ENCODE results near the gene PRSS21. TPM values are rescaled to one million over a fixed set of nuclear protein-coding genes. Genes with fewer than 3 reads are reported as not detected.
A peak's percentile ranks its signal among the peaks of the same experiment; 100 is the strongest.

Gene PRSS21
- total RNA-seq, 1 experiment from 2014 or later = 1.5 TPM

- no peak for TF ChIP-seq ATF1 (CRISPR knock-in tag; IDR thresholded peaks at IDR 0.05)
- TF ChIP-seq IRF1 (CRISPR knock-in tag; IDR thresholded peaks at IDR 0.05) = no peak
- no peak for TF ChIP-seq NR1H2 (CRISPR knock-in tag; IDR thresholded peaks at IDR 0.05)
Observed at GRCh38 chr16:2783581-2784357, 33.3 kb upstream of the PRSS21 start (continued).

- H3K4me1 Mint-ChIP-seq = peaks cover 8% of the 10 kb centered on the region
- peaks cover 35% of the 10 kb centered on the region for H3K27me3 Mint-ChIP-seq (ENCODE audit: low read depth)
- no peak for TF ChIP-seq ESRRA (CRISPR knock-in tag; IDR thresholded peaks at IDR 0.05; ENCODE audit: borderline replicate concordance)
- TF ChIP-seq PRDM15 (CRISPR knock-in tag; IDR thresholded peaks at IDR 0.05) = no peak
- no peak for TF ChIP-seq NR1H2 (CRISPR knock-in tag; IDR thresholded peaks at IDR 0.05)
- no peak for TF ChIP-seq ZNF317 (CRISPR knock-in tag; IDR thresholded peaks at IDR 0.05; ENCODE audit: borderline replicate concordance, low read depth)
- no peak for TF ChIP-seq ZNF512 (CRISPR knock-in tag; IDR thresholded peaks at IDR 0.05; ENCODE audit: borderline replicate concordance)
- TF ChIP-seq CTCF (IDR thresholded peaks at IDR 0.05) = no peak
- TF ChIP-seq CDX4 (CRISPR knock-in tag; IDR thresholded peaks at IDR 0.05; ENCODE audit: borderline replicate concordance) = no peak
- TF ChIP-seq ZNF425 (CRISPR knock-in tag; conservative IDR thresholded peaks at IDR 0.05) = no peak
- TF ChIP-seq TP53 (CRISPR knock-in tag; IDR thresholded peaks at IDR 0.05) = no peak
- POLR2A ChIA-PET = no interaction called here
- ATAC-seq (peak; percentile 12; the same call in 1 of the 2 replicates), DNase-seq (ENCODE audit: low spot score) (no peak)
- no peak overlapping the region for H3K27ac Mint-ChIP-seq
- H3K36me3 Mint-ChIP-seq = no peaks in the 10 kb centered on the region
- CTCF ChIA-PET = interaction anchor here (0.9 to 2.7 kb wide), 5 partner anchors 14 to 142 kb away, joined by 3 to 18 read pairs (median 3); partner anchors contain the start of genes FLYWCH2, PRSS21 and PRSS41
- no peaks in the 10 kb centered on the region for H3K9me3 Mint-ChIP-seq
- H3K4me3 Mint-ChIP-seq = peak overlapping the region; percentile 69
Observed at GRCh38 chr16:2784358-2785100, 32.5 kb upstream of the PRSS21 start.

All from WTC11 (cell line).